DMS 273 (cell line): ENCODE measurements around the gene THSD4.

Source experiments
- DNase-seq: peaks from one replicate; lab custom pipeline; 2025; ENCODE audit not compliant: unreplicated experiment; lab: John Stamatoyannopoulos, UW

The THSD4 gene

GRCh38 chr15:71096676-71097075 is 18.6 kb upstream of the THSD4 start:
- DNase-seq: no peak

- DNase-seq: no peak
Observed at GRCh38 chr15:71097890-71098289, 17.4 kb upstream of the THSD4 start.

GRCh38 chr15:71098920-71099319 is 16.4 kb upstream of the THSD4 start:
- DNase-seq: no peak

- peak; percentile 34 for DNase-seq
Observed at GRCh38 chr15:71103102-71103676, 12.1 kb upstream of the THSD4 start.

GRCh38 chr15:71104636-71105035 is 10.6 kb upstream of the THSD4 start:
- DNase-seq: no peak

- DNase-seq: no peak
Observed at GRCh38 chr15:71105444-71105843, 9.8 kb upstream of the THSD4 start.

GRCh38 chr15:71106802-71107500 is 8.3 kb upstream of the THSD4 start:
- DNase-seq: no peak

GRCh38 chr15:71107501-71107815 is 7.8 kb upstream of the THSD4 start:
- no peak for DNase-seq

- DNase-seq: no peak
Observed at GRCh38 chr15:71109130-71109529, 6.1 kb upstream of the THSD4 start.

GRCh38 chr15:71109905-71110304 is 5.4 kb upstream of the THSD4 start:
- DNase-seq: no peak

- no peak for DNase-seq
Observed at GRCh38 chr15:71110405-71111180, 4.7 kb upstream of the THSD4 start.

GRCh38 chr15:71111181-71111565 is 4.1 kb upstream of the THSD4 start:
- no peak for DNase-seq

GRCh38 chr15:71111950-71112349 is 3.3 kb upstream of the THSD4 start:
- DNase-seq: no peak

- no peak for DNase-seq
Observed at GRCh38 chr15:71112429-71112828, 2.8 kb upstream of the THSD4 start.

- DNase-seq: no peak
Observed at GRCh38 chr15:71114066-71114680, 1.1 kb upstream of the THSD4 start.

GRCh38 chr15:71115567-71116351 is 488 bp downstream of the THSD4 start:
- peak; percentile 78 for DNase-seq

- no peak for DNase-seq
Observed at GRCh38 chr15:71116366-71116765, 1.1 kb downstream of the THSD4 start.

GRCh38 chr15:71116942-71117341 is 1.7 kb downstream of the THSD4 start:
- no peak for DNase-seq

GRCh38 chr15:71117714-71118305 is 2.5 kb downstream of the THSD4 start:
- DNase-seq: no peak

- no peak for DNase-seq
Observed at GRCh38 chr15:71118345-71118744, 3.1 kb downstream of the THSD4 start.
